ENCODE measurements around the gene ARID1A.

DNA sequence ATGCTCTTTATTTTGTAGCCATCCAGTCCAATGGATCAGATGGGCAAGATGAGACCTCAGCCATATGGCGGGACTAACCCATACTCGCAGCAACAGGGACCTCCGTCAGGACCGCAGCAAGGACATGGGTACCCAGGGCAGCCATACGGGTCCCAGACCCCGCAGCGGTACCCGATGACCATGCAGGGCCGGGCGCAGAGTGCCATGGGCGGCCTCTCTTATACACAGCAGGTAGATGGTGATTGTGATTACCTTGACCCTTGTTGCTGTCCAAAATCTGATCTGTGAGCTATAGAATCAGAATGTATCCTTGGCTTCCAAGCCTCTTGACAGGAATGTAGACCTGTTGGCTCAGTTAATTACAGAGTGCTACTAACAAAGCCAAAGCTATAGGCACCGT, 33.8 kb downstream of the ARID1A start:
- no peak for TF ChIP-seq CTCF (IDR thresholded peaks at IDR 0.05; ENCODE audit: borderline replicate concordance, extremely low read depth, low read length, poor library complexity, severe bottlenecking)
- TF ChIP-seq EZH2 (IDR thresholded peaks at IDR 0.05; ENCODE audit: borderline replicate concordance, low read depth, low read length, severe bottlenecking) = no peak
